NCI-H1048 (cell line): ENCODE results near the gene FARP1.

Source experiments
- DNase-seq: peaks from one replicate; lab custom pipeline; 2025; lab: John Stamatoyannopoulos, UW

The FARP1 gene

DNA sequence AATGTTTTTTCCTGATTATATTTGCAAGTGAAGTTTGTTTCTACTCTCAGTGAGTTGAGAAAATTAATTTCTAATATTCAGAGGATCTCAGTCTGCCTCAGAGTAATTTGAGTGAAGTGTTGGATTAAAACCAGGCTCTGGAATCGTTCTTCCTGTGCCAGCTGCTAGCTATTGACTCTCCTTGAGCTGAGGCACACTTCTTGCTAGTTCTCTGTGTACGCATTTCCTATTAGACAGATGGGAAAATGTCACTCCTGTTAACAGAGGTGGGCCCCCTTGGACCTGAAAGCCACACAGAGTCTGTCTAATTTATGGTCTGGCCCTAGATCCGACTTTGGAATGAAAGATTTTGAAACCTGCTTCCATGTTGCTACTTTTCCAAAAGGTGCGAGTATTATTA, 141.8 kb downstream of the FARP1 start:
- DNase-seq: no peak

DNA sequence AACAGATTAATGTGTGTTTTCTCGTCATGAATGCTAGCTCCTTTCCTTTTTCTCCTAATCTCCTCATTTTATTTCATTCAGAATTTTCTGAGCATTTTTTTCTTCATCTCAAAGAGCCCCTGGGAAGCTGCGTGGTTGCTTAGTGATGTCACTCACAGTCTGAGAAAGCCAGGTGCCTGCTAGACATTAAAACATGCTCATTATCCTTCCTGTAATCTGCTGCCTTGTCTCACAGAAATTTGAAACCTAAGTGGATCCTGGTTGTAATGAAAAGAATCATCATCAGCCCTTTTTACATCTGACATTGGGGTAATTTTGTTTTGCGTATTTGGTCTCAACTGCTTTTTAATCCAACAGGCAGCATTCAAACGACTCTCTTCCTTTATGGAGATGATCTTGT, 142.4 kb downstream of the FARP1 start:
- DNase-seq: no peak

DNA sequence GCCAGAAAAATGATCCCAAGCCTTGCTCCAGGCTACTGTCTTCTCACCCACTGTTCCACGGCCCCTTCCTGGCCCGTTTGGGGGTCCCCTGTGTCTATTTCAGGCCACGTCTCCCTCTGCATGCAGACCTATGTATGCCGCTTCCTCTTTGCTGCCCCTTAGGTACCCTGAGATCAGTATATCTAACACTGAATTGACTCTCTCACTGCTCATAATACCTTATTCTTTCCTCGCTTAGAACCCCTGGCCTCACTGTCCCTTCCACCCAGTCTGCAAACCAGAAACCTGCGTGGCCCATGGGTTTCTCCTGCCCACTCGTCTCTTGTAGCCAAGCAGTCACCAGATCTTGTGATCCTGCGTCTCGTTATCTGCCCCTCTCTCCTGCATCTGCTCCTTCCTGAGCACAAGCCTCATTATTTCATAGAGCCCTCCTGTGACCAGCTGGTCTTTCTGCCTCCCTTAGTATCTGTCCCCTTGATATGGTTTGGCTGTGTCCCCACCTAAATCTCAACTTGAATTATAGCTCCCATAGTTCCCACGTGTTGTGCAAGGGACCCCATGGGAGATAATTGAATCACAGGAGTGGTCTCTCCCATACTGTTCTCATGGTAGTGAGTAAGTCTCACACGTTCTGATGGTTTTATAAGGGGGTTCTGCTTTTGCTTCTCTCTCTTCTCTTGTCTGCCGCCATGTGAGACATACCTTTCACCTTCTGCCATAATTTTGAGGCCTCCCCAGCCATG, 143.1 kb downstream of the FARP1 start:
- DNase-seq: no peak

DNA sequence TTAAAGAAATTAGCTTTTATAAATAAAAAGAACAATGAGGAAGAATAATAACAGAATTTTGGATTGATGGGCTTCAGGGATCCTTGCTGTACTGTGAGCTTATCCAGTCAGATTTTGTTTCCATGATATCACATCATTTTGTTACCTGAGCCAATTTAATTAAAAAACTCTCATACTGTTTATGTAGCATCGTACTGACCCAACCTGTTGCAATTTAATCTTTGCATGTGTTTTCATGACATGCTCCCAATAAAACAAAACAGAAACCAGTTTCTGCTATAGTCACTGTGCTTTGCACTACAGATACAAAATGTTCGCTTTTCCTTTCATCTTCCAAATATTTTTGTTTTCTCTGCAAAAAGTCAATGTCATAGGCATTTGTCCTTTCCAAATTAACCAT, 143.9 kb downstream of the FARP1 start:
- no peak for DNase-seq

DNA sequence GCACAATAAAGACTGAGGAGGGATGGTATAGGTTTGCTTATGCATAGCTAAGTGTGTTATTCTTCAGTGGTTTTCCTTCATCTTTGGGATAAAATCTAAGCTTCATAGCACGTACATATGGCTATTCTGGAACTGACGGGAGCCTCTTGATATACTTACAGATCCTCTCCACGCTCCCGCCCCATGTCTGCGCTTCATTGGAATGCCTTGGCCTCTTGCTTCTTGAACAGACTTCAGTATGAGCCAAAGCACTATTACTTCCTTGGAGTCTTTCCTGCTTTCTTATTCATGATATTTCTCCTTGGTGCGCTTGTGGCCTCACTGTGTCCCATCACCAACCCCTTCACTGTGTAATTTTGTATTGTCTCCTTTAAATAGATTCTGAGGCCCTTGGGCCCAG, 145.3 kb downstream of the FARP1 start:
- DNase-seq: no peak

DNA sequence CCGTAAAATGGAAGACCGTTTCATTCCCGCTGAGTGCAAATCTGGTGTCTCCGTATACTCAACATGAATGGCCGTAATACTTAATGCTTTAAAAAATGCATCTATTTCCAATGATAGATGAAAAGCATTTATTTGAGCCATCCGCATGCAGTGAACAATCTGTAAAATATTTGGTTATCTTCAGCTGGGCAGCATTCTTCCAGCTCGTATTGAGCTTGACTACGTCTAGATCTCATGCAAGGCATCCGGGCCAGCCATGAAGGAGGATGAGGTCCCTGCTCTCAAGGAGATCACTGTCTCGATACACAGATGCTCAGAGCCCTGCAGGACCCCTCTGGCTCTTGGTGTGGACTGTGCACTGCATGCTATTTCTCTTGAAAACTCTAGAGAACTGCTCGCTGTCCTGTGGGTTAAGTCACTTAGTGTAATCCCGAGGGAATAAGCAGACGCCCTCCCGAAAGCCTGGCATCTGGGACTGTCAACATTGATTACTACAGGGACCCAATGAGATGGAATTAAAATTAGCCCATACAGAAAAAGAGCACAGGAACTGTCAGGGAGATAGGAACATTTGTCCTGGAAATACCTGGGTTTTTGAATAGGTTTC, 146.5 kb downstream of the FARP1 start:
- no peak for DNase-seq

- no peak for DNase-seq
Measured at GRCh38 chr13:98290261-98290660, 147.4 kb downstream of the FARP1 start.

GRCh38 chr13:98291658-98292057, 148.8 kb downstream of the FARP1 start:
- DNase-seq: no peak

- no peak for DNase-seq
Measured at GRCh38 chr13:98293103-98293502, 150.2 kb downstream of the FARP1 start.

GRCh38 chr13:98293570-98294142, 150.8 kb downstream of the FARP1 start:
- no peak for DNase-seq

GRCh38 chr13:98295371-98295770, 152.5 kb downstream of the FARP1 start:
- DNase-seq: no peak

- DNase-seq: no peak
Measured at GRCh38 chr13:98297051-98297450, 154.2 kb downstream of the FARP1 start.

- DNase-seq: no peak
Measured at GRCh38 chr13:98297745-98298144, 154.9 kb downstream of the FARP1 start.

DNA sequence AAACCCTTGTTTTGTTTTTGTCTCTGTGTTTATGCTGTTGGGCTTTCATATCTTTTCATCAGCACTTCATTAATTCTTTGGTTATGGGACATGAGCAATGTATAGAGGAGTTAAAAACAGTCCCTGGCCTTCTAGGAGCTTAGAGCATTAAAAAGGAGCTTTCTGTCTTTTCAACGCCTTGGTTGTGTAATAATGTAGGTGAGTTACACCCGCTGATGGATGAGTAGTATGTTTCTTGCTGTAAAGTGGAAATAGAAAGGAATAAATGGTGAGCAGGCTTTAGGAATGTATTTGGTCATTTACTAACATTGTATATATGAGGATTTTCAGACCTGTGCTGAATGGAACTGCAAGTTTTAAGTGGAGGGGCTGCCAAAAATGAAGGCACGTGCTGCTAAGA, 155.7 kb downstream of the FARP1 start:
- DNase-seq: no peak

DNA sequence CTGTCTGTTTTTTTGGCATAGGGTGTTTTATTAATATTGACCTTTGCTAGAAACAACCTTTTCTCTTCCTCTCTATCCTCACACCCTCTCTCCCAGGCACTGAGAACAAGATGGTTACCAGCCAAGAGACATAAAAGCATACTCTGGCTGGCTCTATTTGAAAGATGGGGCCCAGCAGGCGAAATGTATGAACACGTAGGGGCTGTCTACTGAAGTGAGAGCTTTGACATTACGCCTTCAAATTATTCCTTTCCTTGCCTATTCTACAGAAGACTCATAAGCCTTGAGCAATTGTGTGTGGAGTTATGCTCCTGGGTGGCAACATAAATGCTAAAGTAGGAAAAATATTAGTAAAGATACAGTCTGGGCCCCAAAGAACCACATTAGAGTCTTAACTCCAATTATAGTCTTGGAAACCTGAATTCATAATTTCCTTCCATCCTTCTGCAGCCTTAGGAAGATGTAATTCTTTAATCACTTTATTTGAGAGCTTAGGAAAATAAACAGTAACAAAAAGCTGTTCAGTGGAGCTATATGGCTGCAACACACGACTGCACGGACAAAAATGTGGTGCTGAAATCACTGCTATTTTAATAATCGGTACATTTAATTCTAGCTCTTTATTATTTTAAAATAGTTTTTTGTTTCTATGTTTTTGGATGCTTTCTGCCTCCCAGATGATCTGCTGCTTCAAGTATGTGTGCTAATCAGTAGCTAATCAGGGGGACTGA, 156.5 kb downstream of the FARP1 start:
- no peak for DNase-seq

- no peak for DNase-seq
Measured at GRCh38 chr13:98299966-98300350, 157.1 kb downstream of the FARP1 start.

DNA sequence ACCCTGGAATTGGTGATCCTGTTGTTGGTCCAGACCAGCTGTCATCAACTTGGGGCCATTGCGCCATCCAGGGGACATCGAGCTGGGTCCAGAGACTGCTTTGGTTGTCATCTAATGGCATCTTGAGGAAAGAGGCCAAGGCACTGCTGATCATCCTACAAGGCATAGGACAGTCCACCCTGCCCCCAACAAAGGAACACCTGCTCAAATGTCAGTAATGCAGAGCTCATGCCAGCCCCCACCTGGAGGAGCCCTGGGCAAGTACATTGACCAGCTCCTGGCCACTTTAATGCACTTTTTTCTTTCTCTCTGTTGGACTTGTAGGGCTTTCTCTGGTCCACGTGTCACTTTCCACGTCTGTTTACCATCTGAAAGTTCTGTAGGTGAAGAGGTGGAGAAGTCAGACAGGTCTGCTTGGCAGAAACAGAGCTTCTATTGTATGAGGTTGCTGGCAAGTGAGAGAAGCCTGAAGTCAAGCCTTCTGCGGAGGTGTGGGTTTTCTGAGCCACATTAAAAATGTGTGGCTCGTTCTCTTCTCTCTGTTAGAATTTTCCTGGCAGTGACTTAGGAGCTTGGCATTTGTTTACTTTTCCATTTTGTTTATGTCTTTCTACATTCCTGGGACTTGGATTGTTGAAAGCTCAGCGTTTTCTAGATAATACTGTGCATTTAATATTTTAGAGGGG, 158.2 kb downstream of the FARP1 start:
- DNase-seq: peak; percentile 20

DNA sequence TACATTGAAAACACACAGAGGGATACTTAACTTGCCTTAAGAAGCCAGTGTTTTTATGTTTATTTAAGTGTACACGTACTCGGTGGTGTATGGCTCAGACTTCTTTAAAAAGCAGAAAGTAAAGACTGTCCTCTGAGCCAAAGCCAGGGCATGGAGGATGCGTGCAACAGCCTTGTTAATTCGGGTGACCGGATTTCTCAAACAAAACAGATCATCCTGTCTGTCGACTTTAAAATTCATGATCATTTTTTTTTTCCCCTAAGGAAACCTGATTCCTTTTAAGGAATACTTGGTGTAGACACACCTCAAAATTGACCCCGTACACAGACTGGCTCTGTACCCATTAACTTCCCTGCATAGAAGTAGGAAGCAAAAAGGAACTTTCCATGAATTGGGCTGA, 158.8 kb downstream of the FARP1 start:
- no peak for DNase-seq

DNA sequence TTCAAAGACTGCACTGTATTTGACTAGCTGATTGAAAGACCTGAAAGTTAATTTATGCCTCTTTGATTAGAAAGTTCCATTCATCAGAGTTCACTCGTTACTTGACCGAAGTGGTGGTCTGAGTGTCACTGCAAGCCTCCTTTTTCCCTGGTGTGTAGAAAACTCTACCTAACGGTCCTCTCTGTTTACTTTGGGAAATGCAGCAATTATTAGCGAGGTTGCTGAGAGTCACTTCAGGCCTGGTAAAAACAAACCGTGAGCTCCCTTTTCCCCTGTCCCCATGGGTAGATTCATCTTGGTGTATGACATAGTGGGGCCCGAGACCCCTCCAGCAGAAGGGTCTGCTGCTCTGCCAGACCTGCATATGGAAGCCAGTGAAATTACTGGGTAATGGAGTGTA, 161.0 kb downstream of the FARP1 start:
- DNase-seq: no peak

DNA sequence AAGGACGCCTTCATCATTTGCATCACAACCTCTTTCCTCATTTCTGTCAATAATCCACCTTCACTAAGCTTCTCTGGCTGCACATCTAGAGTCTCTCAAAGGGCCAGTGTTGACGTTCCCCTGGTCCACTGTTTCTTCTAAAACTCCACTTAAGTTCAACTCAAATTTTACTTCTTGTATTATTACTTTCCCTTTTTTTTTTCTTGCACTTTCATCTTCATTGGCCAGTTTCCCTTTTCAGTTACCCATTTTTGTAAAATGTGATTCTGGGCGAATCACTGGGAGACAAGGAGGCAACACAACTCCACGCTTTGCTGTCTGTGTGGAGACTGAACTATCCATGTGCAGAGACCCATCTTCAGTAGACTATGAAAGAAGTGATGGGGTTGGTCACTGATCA, 162.8 kb downstream of the FARP1 start:
- no peak for DNase-seq

DNA sequence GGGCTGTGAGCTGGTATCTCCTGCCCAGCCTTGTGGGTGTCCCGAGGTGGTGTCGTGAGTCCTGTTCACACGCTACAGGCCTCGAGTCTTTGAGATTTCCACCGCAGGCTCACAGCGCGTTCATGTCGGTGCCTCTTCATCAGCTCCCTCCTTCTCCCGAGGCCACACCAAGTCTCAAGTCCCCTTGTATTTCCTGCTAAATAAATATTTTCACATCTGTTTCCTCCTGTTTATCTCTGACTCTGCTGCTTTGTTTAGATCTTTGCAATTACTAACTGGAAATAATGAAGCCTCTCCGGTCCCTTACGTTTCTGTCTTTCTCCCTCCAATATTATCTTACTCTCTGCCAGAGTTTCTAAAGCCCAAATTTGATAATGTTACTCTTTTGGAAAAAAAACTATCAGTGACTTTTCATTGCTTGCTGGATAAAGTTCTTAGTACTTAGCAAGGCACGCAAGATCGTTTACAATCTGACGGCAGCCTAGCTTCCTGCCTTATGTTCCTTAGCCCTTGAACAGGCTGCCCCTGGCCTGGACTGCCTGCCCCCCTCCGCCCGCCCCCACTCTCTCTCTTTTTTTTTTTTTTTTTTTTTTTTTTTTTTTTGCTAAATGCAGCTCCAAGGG, 164.7 kb downstream of the FARP1 start:
- DNase-seq: no peak
